Measurements from ENCODE around the gene MASTL. TPM values are rescaled to one million over a fixed set of nuclear protein-coding genes. Genes with fewer than 3 reads are reported as not detected.

Gene MASTL
- total RNA-seq, 1 experiment from 2014 or later: 40.2 TPM

DNA sequence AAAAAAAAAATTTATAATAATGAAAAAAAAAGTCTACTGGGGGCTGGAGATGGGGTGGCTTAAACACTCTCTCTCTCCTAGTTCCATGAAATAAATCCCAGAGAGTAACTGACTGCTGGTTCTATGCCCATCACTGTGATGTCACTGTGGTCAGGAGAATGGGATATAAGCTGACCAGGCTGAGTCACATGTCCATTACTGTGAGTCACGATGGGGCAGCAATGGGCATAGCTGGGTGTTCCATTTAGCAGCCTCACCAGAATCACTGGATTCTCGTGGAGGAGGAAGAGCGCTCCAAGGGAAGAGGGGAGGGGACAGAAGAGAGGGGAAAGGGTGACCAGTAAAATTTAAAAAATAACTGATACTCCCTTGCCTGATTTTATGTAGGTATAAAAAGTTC, 37.1 kb downstream of the MASTL start:
- ChIA-PET CTCF (no interaction called here), POLR2A (no interaction called here)
- Histone ChIP-seq H3K4me3 (ENCODE audit: low read depth, low read length) (no peak overlapping the region), H3K27me3 (replicated peaks; ENCODE audit: control insufficient read depth, insufficient read depth, low read length) (no peaks in the 10 kb centered on the region), H3K4me1 (no peaks in the 10 kb centered on the region), H3K9me3 (no peaks in the 10 kb centered on the region), H3K36me3 (ENCODE audit: control insufficient read depth, insufficient read depth, low read length) (no peaks in the 10 kb centered on the region; the same call in 1 of the 2 replicates)
- Mint-ChIP-seq H3K36me3 (ENCODE audit: insufficient read depth, unreplicated experiment) (peaks cover 6% of the 10 kb centered on the region), H3K4me1 (ENCODE audit: low read depth, unreplicated experiment) (no peaks in the 10 kb centered on the region), H3K9me3 (ENCODE audit: unreplicated experiment) (no peaks in the 10 kb centered on the region), H3K4me3 (ENCODE audit: unreplicated experiment) (no peak overlapping the region), H3K27me3 (ENCODE audit: insufficient read depth, unreplicated experiment) (no peaks in the 10 kb centered on the region), H3K27ac (ENCODE audit: unreplicated experiment) (no peak overlapping the region)
- intact Hi-C loops (cut with micrococcal nuclease; ENCODE audit: unreplicated experiment): no loop called here
- no peak for TF ChIP-seq CTCF (IDR thresholded peaks at IDR 0.05; ENCODE audit: insufficient read depth in 1 of 2, low read depth in 1 of 2, low read length in 1 of 2, severe bottlenecking in 1 of 2, unreplicated experiment in 1 of 2)
- BruUV-seq (replicated peaks): no TSS peak
- DNase-seq: no peak

DNA sequence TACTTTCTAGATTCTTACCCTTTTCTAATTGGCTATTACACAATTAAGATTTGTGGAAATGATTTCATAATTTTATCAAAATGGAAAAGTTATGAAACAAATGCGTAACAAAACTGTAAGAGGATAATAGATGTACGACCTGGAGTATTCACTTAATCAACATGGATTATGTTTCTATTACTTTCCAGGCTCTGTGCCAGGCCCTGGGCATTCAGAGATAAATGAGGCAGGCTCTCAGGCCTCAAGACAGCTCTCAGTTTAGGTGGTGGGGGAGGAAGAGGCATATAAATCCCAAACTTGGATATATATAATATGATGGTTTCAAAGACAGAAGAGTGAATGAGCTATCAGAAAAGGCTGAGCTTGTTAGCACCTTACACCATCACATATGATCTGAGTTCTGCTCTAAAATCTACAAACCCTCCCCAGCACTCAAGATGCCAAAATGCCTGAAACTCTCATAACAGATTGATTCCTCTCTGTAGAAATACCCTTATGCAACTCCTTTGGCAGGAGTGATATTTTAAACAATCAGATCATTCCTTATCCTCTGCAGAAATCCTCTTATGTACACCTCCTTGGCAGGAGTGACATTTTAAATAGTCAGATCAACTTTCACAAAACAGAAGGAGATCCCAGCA, 42.9 kb downstream of the MASTL start:
- ChIA-PET CTCF (no interaction called here), POLR2A (no interaction called here)
- Histone ChIP-seq H3K4me1 (peaks cover 9% of the 10 kb centered on the region; the same call in 1 of the 2 replicates), H3K9me3 (no peaks in the 10 kb centered on the region), H3K27me3 (replicated peaks; ENCODE audit: control insufficient read depth, insufficient read depth, low read length) (no peaks in the 10 kb centered on the region), H3K36me3 (ENCODE audit: control insufficient read depth, insufficient read depth, low read length) (0 out of 2 replicates have a peak, but pooled peaks cover 1% of the 10 kb centered on the region), H3K4me3 (ENCODE audit: low read depth, low read length) (no peak overlapping the region)
- no peak for DNase-seq
- Mint-ChIP-seq H3K9me3 (ENCODE audit: unreplicated experiment) (no peaks in the 10 kb centered on the region), H3K4me1 (ENCODE audit: low read depth, unreplicated experiment) (peaks cover 11% of the 10 kb centered on the region), H3K4me3 (ENCODE audit: unreplicated experiment) (no peak overlapping the region), H3K27me3 (ENCODE audit: insufficient read depth, unreplicated experiment) (no peaks in the 10 kb centered on the region), H3K36me3 (ENCODE audit: insufficient read depth, unreplicated experiment) (peaks cover 20% of the 10 kb centered on the region), H3K27ac (ENCODE audit: unreplicated experiment) (no peak overlapping the region)
- no TSS peak for BruUV-seq (replicated peaks)
- no peak for TF ChIP-seq CTCF (IDR thresholded peaks at IDR 0.05; ENCODE audit: insufficient read depth in 1 of 2, low read depth in 1 of 2, low read length in 1 of 2, severe bottlenecking in 1 of 2, unreplicated experiment in 1 of 2)
- intact Hi-C loops (cut with micrococcal nuclease; ENCODE audit: unreplicated experiment): no loop called here

DNA sequence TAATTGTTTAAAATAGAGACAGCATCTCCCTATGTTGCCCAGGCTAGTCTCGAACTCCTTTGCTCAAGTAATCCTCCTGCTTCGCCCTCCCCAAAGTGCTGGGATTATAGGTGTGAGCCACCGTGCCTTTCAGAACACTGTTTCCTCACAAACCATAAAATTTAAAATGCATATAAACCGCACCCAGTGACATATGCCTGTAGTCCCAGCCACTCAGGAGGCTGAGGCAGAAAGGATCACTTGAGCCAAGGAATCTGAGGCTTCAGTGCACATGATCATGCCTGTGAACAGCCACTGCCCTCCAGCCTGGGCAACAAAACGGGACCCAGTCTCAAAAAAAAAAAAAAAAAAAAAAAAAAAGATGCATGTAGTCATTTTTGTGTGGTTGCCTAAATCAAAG, 48.7 kb downstream of the MASTL start:
- POLR2A ChIA-PET: no interaction called here

More for the DNA sequence above, 48.7 kb downstream of the MASTL start:
- DNase-seq: no peak
- Mint-ChIP-seq H3K36me3 (ENCODE audit: insufficient read depth, unreplicated experiment) (peaks cover 48% of the 10 kb centered on the region), H3K27ac (ENCODE audit: unreplicated experiment) (no peak overlapping the region), H3K4me3 (ENCODE audit: unreplicated experiment) (no peak overlapping the region), H3K4me1 (ENCODE audit: low read depth, unreplicated experiment) (peaks cover 11% of the 10 kb centered on the region), H3K27me3 (ENCODE audit: insufficient read depth, unreplicated experiment) (no peaks in the 10 kb centered on the region), H3K9me3 (ENCODE audit: unreplicated experiment) (no peaks in the 10 kb centered on the region)
- H3K4me3 ChIP-seq (ENCODE audit: low read depth, low read length): no peak overlapping the region
- peaks cover 9% of the 10 kb centered on the region; the same call in 1 of the 2 replicates for H3K4me1 ChIP-seq
- H3K27me3 ChIP-seq (replicated peaks; ENCODE audit: control insufficient read depth, insufficient read depth, low read length): no peaks in the 10 kb centered on the region
- BruUV-seq (replicated peaks): no TSS peak
- peaks cover 6% of the 10 kb centered on the region for H3K36me3 ChIP-seq (ENCODE audit: control insufficient read depth, insufficient read depth, low read length)
- no peak for TF ChIP-seq CTCF (IDR thresholded peaks at IDR 0.05; ENCODE audit: insufficient read depth in 1 of 2, low read depth in 1 of 2, low read length in 1 of 2, severe bottlenecking in 1 of 2, unreplicated experiment in 1 of 2)
- intact Hi-C loops (cut with micrococcal nuclease; ENCODE audit: unreplicated experiment): no loop called here
- CTCF ChIA-PET: no interaction called here
- no peaks in the 10 kb centered on the region for H3K9me3 ChIP-seq

All from Caco-2 (cell line).